Loucy (cell line): ENCODE measurements around the gene CRYGS.

Experiments used
- H2AFZ ChIP-seq: fragments of 200-600 bp; sonication (generic); 2 replicates; pipeline ENCODE4 v1.6.0; 2016; ENCODE audit warnings: antibody characterized with exemption, mild to moderate bottlenecking, low read length, moderate library complexity
- H3F3A ChIP-seq: fragments of 200-600 bp; 2 replicates; pipeline ENCODE4 v1.6.0; 2016; ENCODE audit warnings: antibody characterized with exemption, low read depth, mild to moderate bottlenecking
- H3K27me3 ChIP-seq: fragments of 200-600 bp; sonication (generic); 2 replicates; pipeline ENCODE4 v1.6.1; 2014; ENCODE audit warnings: low read length, mild to moderate bottlenecking; ENCODE audit not compliant: insufficient read depth, poor library complexity, severe bottlenecking
- H3K36me3 ChIP-seq: fragments of 200-600 bp; sonication (generic); 2 replicates; pipeline ENCODE4 v1.6.1; 2016; ENCODE audit warnings: low read length; ENCODE audit not compliant: insufficient read depth
- H3K4me1 ChIP-seq: fragments of 200-600 bp; sonication (generic); 2 replicates; pipeline ENCODE4 v1.5.1; 2014; ENCODE audit warnings: low read length, mild to moderate bottlenecking; ENCODE audit not compliant: insufficient read depth, poor library complexity, severe bottlenecking
- H3K4me2 ChIP-seq: fragments of 200-600 bp; sonication (generic); 2 replicates; pipeline ENCODE4 v1.6.0; 2014; ENCODE audit warnings: antibody characterized with exemption, low read length, low read depth, mild to moderate bottlenecking; ENCODE audit not compliant: poor library complexity, severe bottlenecking
- H3K4me3 ChIP-seq: fragments of 200-600 bp; sonication (generic); 2 replicates; pipeline ENCODE4 v1.5.1; 2014; ENCODE audit warnings: low read length, mild to moderate bottlenecking, mixed read lengths; ENCODE audit not compliant: poor library complexity, severe bottlenecking
- H3K79me2 ChIP-seq: fragments of 200-600 bp; sonication (generic); 2 replicates; pipeline ENCODE4 v1.6.1; 2014; ENCODE audit warnings: low read length; ENCODE audit not compliant: insufficient read depth
- H3K9ac ChIP-seq: fragments of 200-600 bp; sonication (generic); 2 replicates; pipeline ENCODE4 v1.6.0; 2014; ENCODE audit warnings: mild to moderate bottlenecking, low read depth, low read length, moderate library complexity; ENCODE audit not compliant: poor library complexity, severe bottlenecking
- H3K9me2 ChIP-seq: fragments of 200-600 bp; sonication (generic); replicated peaks from 2 replicates; pipeline ENCODE4 v1.6.1; 2016; ENCODE audit warnings: low read depth, low read length, mixed read lengths
- H3K9me3 ChIP-seq: fragments of 200-600 bp; sonication (generic); 2 replicates; pipeline ENCODE4 v1.6.1; 2014; ENCODE audit warnings: mild to moderate bottlenecking, antibody characterized with exemption, low read length, low read depth; ENCODE audit not compliant: insufficient read depth
- H4K20me1 ChIP-seq: fragments of 200-600 bp; sonication (generic); 2 replicates; pipeline ENCODE4 v1.6.0; 2014; ENCODE audit warnings: antibody characterized with exemption, low read length, mild to moderate bottlenecking; ENCODE audit not compliant: insufficient read depth, poor library complexity, severe bottlenecking
- EZH2phosphoT487 ChIP-seq: fragments of 200-600 bp; IDR thresholded peaks from 2 replicates; pipeline ENCODE4 v1.6.1; 2018; ENCODE audit warnings: antibody characterized with exemption, mild to moderate bottlenecking, moderate library complexity, borderline replicate concordance
- TF ChIP-seq, protein P1 (sequence below): fragments of 200-600 bp; sonication (generic); conservative IDR thresholded peaks from 2 replicates; pipeline ENCODE4 v1.5.1; 2014; ENCODE audit warnings: mild to moderate bottlenecking, antibody characterized with exemption, low read length

CRYGS gene

DNA sequence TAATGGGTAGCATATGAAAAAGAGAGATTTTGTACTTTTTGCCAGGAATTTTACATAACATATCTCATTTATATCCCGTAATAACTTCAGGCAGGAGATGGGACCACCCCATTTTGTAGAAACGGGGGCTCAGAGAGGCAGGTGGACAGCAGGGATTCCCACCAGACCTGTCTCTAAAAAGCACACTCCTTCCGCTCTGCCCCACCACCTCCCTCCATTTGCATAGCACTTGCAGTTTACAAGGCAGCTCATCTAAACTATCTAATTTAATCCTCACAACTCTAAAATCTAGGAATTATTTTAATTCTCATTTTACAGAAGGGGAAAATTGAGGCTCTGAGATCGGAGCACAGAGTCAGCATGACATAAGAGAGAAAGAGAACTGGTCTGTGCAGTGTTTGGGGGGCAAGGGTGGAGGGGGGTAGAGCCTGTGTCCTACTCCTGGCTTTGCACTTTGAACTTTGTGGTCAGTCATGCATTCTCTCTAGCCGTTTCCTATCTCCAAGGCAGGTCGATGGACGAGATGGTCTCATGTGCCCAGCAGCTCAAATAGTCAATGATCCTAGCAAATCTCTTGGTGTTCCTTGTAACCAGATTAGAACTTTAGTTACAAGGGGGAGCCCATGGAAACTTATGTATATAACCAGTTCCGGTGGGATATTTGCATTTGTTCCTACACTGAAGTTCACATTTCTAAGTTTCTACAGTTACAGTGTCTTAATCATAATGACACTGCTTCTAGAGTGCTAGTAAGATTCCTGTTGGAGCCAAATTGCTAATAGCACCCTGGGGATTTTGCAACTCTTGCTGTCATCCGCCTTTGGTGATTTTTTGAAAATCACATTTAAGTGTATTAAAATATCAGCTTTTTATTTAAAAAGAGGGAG, 18.6 kb downstream of the CRYGS start:
- Histone ChIP-seq H3K79me2 (no peaks in the 10 kb centered on the region), H3K27me3 (no peaks in the 10 kb centered on the region), H2AFZ (no peak overlapping the region), H3K9me2 (no peaks in the 10 kb centered on the region), H3K4me3 (no peak overlapping the region), H3K4me1 (peaks cover 47% of the 10 kb centered on the region), H4K20me1 (no peaks in the 10 kb centered on the region), H3K9ac (peak overlapping the region; percentile 1), H3K9me3 (no peaks in the 10 kb centered on the region; the same call in 1 of the 2 replicates), H3K36me3 (no peaks in the 10 kb centered on the region), H3K4me2 (no peak overlapping the region), H3F3A (no peaks in the 10 kb centered on the region)
- no peak for TF ChIP-seq EZH2phosphoT487
- TF ChIP-seq, protein P1, sequence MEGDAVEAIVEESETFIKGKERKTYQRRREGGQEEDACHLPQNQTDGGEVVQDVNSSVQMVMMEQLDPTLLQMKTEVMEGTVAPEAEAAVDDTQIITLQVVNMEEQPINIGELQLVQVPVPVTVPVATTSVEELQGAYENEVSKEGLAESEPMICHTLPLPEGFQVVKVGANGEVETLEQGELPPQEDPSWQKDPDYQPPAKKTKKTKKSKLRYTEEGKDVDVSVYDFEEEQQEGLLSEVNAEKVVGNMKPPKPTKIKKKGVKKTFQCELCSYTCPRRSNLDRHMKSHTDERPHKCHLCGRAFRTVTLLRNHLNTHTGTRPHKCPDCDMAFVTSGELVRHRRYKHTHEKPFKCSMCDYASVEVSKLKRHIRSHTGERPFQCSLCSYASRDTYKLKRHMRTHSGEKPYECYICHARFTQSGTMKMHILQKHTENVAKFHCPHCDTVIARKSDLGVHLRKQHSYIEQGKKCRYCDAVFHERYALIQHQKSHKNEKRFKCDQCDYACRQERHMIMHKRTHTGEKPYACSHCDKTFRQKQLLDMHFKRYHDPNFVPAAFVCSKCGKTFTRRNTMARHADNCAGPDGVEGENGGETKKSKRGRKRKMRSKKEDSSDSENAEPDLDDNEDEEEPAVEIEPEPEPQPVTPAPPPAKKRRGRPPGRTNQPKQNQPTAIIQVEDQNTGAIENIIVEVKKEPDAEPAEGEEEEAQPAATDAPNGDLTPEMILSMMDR, result no peak

DNA sequence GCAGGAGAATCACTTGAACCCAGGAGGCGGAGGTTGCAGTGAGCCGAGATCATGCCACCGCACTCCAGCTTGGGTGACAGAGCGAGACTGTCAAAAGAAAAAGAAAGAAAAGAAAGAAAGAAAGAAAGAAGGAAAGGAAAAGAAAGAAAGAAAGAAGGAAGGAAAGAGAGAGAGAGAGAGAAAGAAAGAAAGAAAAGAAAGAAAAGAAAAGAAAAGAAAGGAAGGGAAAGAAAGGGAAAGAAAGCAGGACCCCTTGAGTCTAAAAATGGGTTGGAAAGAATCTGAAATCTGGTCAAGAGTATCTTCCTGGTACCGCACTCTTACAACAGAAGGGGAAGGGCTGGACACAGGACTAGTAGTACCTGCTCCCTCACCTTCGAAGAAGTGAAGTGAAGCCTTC, 19.6 kb downstream of the CRYGS start:
- peaks cover 47% of the 10 kb centered on the region for H3K4me1 ChIP-seq
- no peak overlapping the region for H2AFZ ChIP-seq
- no peak overlapping the region for H3K4me3 ChIP-seq
- H3K9me2 ChIP-seq, result no peaks in the 10 kb centered on the region
- TF ChIP-seq, protein P1, result no peak
- TF ChIP-seq EZH2phosphoT487, result no peak
- no peaks in the 10 kb centered on the region for H3K79me2 ChIP-seq
- H3K27me3 ChIP-seq, result no peaks in the 10 kb centered on the region
- H3K4me2 ChIP-seq, result no peak overlapping the region
- no peaks in the 10 kb centered on the region for H3F3A ChIP-seq
- no peaks in the 10 kb centered on the region; the same call in 1 of the 2 replicates for H3K9me3 ChIP-seq
- H4K20me1 ChIP-seq, result no peaks in the 10 kb centered on the region
- H3K9ac ChIP-seq, result no peak overlapping the region
- H3K36me3 ChIP-seq, result no peaks in the 10 kb centered on the region

DNA sequence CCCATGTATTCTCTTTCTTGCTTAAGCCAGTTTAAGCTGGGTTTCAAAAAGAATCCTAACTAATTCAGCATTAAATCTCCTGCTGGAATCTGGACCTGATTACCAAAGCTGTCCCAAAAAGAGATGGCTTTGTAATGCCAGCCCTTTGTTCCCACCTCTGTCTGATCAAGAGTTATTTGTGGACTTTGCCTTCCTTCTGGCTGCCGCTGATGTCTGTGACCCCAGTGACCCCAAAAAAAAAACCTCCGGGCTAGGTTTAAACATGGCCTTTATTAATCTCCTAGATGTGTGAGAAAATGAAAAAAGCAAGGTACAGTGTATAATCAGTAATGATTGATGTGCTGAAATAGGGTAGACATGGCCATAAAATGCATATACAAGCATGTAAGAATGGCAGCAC, 20.7 kb downstream of the CRYGS start:
- H3K9ac ChIP-seq, result no peak overlapping the region
- H4K20me1 ChIP-seq, result no peaks in the 10 kb centered on the region
- peaks cover 45% of the 10 kb centered on the region for H3K4me1 ChIP-seq
- no peaks in the 10 kb centered on the region for H3K36me3 ChIP-seq
- H3F3A ChIP-seq, result peaks cover 8% of the 10 kb centered on the region
- no peak overlapping the region for H3K4me2 ChIP-seq
- H2AFZ ChIP-seq, result no peak overlapping the region; the same call in 1 of the 2 replicates
- no peaks in the 10 kb centered on the region; the same call in 1 of the 2 replicates for H3K9me3 ChIP-seq
- H3K79me2 ChIP-seq, result no peaks in the 10 kb centered on the region
- no peaks in the 10 kb centered on the region for H3K9me2 ChIP-seq
- TF ChIP-seq EZH2phosphoT487, result no peak
- TF ChIP-seq, protein P1, result no peak
- H3K4me3 ChIP-seq, result no peak overlapping the region
- H3K27me3 ChIP-seq, result no peaks in the 10 kb centered on the region
